GM21390 (cell line): ENCODE results near the gene METTL21A.

Source experiments
- ATAC-seq: cut with Tn5 transposase; IDR thresholded peaks from one replicate; pipeline ENCODE4 v1.9.1; 2021; ENCODE audit not compliant: unreplicated experiment

The METTL21A gene

DNA sequence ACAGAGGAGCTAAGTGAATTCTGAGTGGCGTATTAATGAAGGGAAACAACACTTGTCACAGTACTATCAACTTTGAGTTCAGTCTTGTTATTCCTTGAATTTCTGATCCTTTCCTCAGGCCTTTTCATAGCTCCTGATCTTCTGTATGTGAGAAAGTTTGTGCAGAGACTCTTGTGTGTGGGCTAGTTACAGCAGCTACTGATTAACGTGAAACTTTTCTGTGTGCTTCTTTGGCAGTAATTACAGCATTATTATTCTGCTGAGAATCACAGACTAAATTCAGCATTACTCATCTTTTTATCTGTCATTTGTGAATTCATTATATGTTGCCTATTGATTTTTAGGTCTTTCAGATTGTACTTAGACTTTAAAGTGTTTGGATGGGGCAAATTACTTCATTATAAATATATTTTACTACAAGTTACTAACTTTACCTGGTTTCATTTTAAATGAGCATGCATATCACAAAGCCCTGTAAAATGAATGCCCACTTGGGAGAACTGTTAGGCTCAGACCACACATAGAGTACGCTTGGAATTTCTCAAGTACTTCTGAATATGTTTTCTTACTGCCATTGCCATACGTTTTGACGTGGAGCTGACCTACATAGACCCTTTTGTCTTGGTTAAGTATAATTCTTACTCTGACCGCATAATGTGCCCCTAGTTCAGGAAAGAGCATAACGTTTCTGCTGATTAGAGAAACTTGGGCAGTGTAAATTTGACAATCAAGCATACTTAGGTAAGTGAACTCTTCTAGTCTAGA is 59.3 kb downstream of the METTL21A start:
- ATAC-seq = no peak
